Lower leg skin (tissue), 4 donors: ENCODE results near the gene GLE1. TPM values are rescaled to one million over a fixed set of nuclear protein-coding genes. Genes with fewer than 3 reads are reported as not detected.
"Not testable (repeated sequence)": the region's sequence is repeated elsewhere in the genome, so short reads cannot be mapped to it uniquely, and the experiment has no call there.

ENCODE experiments used
- DNase-seq, 2 donors: peaks; one replicate each; pipeline ENCODE4 v3.0.0-alpha.2; 2019; ENCODE audit warnings: low spot score in 2 of 2
- H3K4me3 ChIP-seq: fragments of 200-600 bp; sonication (generic); 2 replicates; pipeline ENCODE4 v1.5.1; 2017; ENCODE audit warnings: mild to moderate bottlenecking, low read depth; ENCODE audit not compliant: poor library complexity, severe bottlenecking
- CTCF ChIP-seq, 3 donors: fragments of 450-650 bp; IDR thresholded peaks; one replicate each; pipeline ENCODE4 v1.5.1; 2016; ENCODE audit warnings: antibody characterized with exemption in 3 of 3, mild to moderate bottlenecking in 3 of 3, moderate library complexity in 2 of 3
- POLR2A ChIP-seq, 2 donors: fragments of 450-650 bp; IDR thresholded peaks; one replicate each; pipeline ENCODE4 v1.6.1; 2016 to 2017; ENCODE audit warnings: antibody characterized with exemption in 2 of 2, mild to moderate bottlenecking in 1 of 2, moderate library complexity in 1 of 2
- WGBS, 2 donors: methylation state at CpG; one replicate each; pipeline ENCODE4 v1.1.5; 2018; 5-methylcytosine and 5-hydroxymethylcytosine counted together
- intact Hi-C: fragments of 100-400 bp; cut with DNase I; formaldehyde crosslinking; loops from one replicate; pipeline ENCODE4 v1.15.0; 2023; ENCODE audit warnings: low total_unique reads
- total RNA-seq, 4 donors: library from RNA; depleted of rRNA; stranded (reverse); fragments of >200 nt; gene quantifications; one replicate each; pipeline ENCODE4 v1.1.0, GENCODE V29; 2016

The GLE1 gene
- total RNA-seq, 4 donors from 2014 or later = 28.6 to 44.3 (median 30.8) TPM

- no peak for DNase-seq
- H3K4me3 ChIP-seq = no peak overlapping the region
- no peak for TF ChIP-seq CTCF (IDR thresholded peaks at IDR 0.05)
- no peak for TF ChIP-seq POLR2A (IDR thresholded peaks at IDR 0.05)
- intact Hi-C loops = no loop called here
- 61 to 69% methylated on average over 8 of the region's 8 CpGs for WGBS, 2 donors
Measured at GRCh38 chr9:128568470-128569078, 64.1 kb downstream of the GLE1 start.

- H3K4me3 ChIP-seq = no peak overlapping the region
- intact Hi-C loops = no loop called here
- WGBS, 2 donors = 25 to 33% methylated on average over 4 of the region's 4 CpGs
- DNase-seq = no peak
- no peak for TF ChIP-seq CTCF (IDR thresholded peaks at IDR 0.05)
- no peak for TF ChIP-seq POLR2A (IDR thresholded peaks at IDR 0.05)
Measured at GRCh38 chr9:128575469-128575868, 71.0 kb downstream of the GLE1 start.

DNA sequence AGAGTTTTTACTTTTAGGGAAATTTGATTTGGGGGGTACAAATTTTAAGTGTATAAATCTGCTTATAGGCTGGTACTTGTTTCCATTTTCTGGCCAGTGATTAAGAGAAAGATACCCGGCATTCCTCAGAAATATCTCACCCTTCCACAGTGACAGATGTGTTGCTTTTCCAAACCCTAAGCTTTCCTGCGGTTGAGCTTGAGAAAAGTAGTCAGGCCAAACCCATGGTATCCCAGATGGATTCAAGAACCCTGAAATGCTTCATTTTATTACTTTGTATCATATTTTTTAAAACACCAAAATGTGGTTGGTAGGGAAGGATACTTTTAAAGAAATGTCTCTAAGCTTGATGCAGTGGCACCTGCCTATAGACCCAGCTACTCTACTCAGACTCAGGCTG is 71.4 kb downstream of the GLE1 start:
- TF ChIP-seq CTCF (IDR thresholded peaks at IDR 0.05) = no peak
- TF ChIP-seq POLR2A (IDR thresholded peaks at IDR 0.05) = no peak

DNA sequence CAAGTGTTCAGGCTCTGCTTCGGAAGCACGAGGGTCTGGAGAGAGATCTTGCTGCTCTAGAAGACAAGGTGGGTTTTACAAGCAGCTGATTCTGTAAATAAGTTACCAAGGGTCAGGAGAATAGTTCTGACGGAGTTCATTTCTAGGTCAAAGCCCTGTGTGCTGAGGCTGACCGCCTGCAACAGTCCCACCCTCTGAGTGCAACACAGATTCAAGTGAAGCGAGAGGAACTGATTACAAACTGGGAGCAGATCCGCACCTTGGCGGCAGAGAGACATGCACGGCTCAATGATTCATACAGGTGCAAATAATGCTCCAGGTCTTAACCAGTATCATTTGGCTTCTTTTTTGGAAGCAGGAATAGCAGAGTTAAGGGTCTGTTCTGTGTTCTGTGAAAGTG is 72.7 kb downstream of the GLE1 start:
- no peak overlapping the region for H3K4me3 ChIP-seq
- 92% methylated on average over 8 of the region's 8 CpGs for WGBS, 2 donors
- no peak for TF ChIP-seq CTCF (IDR thresholded peaks at IDR 0.05)
- no peak for TF ChIP-seq POLR2A (IDR thresholded peaks at IDR 0.05)
- DNase-seq = no peak
- intact Hi-C loops = no loop called here

More for the DNA sequence above, 71.4 kb downstream of the GLE1 start:
- 78 to 86% methylated on average over 2 of the region's 2 CpGs for WGBS, 2 donors
- no peak for DNase-seq
- no peak overlapping the region for H3K4me3 ChIP-seq
- intact Hi-C loops = no loop called here

GRCh38 chr9:128579194-128579593 is 74.7 kb downstream of the GLE1 start:
- TF ChIP-seq CTCF (IDR thresholded peaks at IDR 0.05) (no peak), POLR2A (IDR thresholded peaks at IDR 0.05) (no peak)
- intact Hi-C loops = no loop called here
- no peak overlapping the region for H3K4me3 ChIP-seq
- WGBS, 2 donors = 62 to 88% methylated on average over 1 of the region's 1 CpG
- DNase-seq = no peak

DNA sequence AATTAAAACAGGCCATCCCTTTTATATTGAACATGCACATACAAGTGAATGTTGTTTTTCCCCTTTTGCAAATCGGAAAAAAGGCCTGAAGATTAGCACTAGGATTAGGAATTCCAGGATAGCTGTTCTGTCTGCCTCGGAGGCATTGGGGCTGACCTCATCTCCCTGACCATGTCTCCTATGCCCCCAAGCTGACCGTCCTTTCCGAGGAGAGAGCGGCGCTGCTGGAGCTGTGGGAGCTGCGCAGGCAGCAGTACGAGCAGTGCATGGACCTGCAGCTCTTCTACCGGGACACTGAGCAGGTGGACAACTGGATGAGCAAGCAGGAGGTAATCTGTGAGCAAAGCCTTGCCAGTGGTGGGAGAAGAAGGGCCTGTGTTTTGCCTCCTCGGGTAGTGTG is 76.2 kb downstream of the GLE1 start:
- DNase-seq = no peak
- 91 to 95% methylated on average over 10 of the region's 10 CpGs for WGBS, 2 donors
- TF ChIP-seq CTCF (IDR thresholded peaks at IDR 0.05) (no peak), POLR2A (IDR thresholded peaks at IDR 0.05) (no peak)
- intact Hi-C loops = no loop called here
- no peak overlapping the region for H3K4me3 ChIP-seq

DNA sequence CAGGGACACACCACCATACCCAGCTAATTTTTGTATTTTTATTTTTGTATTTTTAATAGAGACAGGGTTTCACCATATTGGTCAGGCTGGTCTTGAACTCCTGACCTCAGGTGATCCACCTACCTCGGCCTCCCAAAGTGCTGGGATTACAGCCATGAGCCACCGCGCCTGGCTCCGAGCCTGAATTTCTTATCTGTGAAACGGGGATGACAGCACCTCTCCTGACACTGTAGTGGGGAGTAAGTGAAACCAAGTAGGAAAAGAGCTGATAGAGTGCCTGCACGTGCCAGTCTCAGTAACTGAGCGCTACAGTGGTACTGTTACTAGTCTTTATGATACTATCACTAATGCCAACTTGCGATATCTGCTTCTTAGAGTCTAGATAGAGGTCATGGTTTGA is 80.6 kb downstream of the GLE1 start:
- intact Hi-C loops = not testable (repeated sequence)

GRCh38 chr9:128586934-128587333 is 82.4 kb downstream of the GLE1 start:
- H3K4me3 ChIP-seq, intact Hi-C loops, DNase-seq: not testable (repeated sequence)
- WGBS, 2 donors = 89 to 94% methylated on average over 11 of the region's 11 CpGs

More for the DNA sequence above, 80.6 kb downstream of the GLE1 start:
- not testable (repeated sequence) for DNase-seq, H3K4me3 ChIP-seq
- 87 to 89% methylated on average over 8 of the region's 8 CpGs for WGBS, 2 donors
